Measurements from ENCODE around the gene PRKX.

Gene PRKX

GRCh38 chrX:3581609-3582108 lies 131.8 kb downstream of the PRKX start:
- H3K9me3 ChIP-seq (ENCODE audit: low read length) = no peaks in the 10 kb centered on the region
- H3K36me3 ChIP-seq (ENCODE audit: insufficient read depth, low read length) = no peaks in the 10 kb centered on the region
- H3K4me3 ChIP-seq (ENCODE audit: low read depth, low read length, poor library complexity, severe bottlenecking) = no peak overlapping the region
- TF ChIP-seq CTCF (IDR thresholded peaks at IDR 0.05; ENCODE audit: low read length) (no peak), EZH2 (IDR thresholded peaks at IDR 0.05; ENCODE audit: borderline replicate concordance, low read length) (no peak)
- H3K27ac ChIP-seq (ENCODE audit: low read depth, low read length, poor library complexity, severe bottlenecking) = no peak overlapping the region
- no peaks in the 10 kb centered on the region for H3K9me2 ChIP-seq (ENCODE audit: low read depth, low read length)
- H2AFZ ChIP-seq (ENCODE audit: low read length) = no peak overlapping the region
- no peaks in the 10 kb centered on the region for H3K79me2 ChIP-seq (ENCODE audit: insufficient read depth, low read length)
- no peak overlapping the region for H3K4me2 ChIP-seq (ENCODE audit: low read length)
- H3K27me3 ChIP-seq (ENCODE audit: insufficient read depth, low read length) = no peaks in the 10 kb centered on the region
- no peaks in the 10 kb centered on the region for H4K20me1 ChIP-seq (ENCODE audit: insufficient read depth, low read length)
- H3K4me1 ChIP-seq (ENCODE audit: insufficient read depth, low read length, severe bottlenecking) = no peaks in the 10 kb centered on the region
- H3K9ac ChIP-seq (ENCODE audit: low read length) = no peak overlapping the region
- no peaks in the 10 kb centered on the region for H3F3A ChIP-seq (ENCODE audit: insufficient read depth, low read length)

GRCh38 chrX:3577551-3577950 lies 135.9 kb downstream of the PRKX start:
- Histone ChIP-seq H3K27me3 (ENCODE audit: insufficient read depth, low read length) (no peaks in the 10 kb centered on the region), H3K36me3 (ENCODE audit: insufficient read depth, low read length) (no peaks in the 10 kb centered on the region), H3K27ac (ENCODE audit: low read depth, low read length, poor library complexity, severe bottlenecking) (no peak overlapping the region), H4K20me1 (ENCODE audit: insufficient read depth, low read length) (no peaks in the 10 kb centered on the region), H3K4me1 (ENCODE audit: insufficient read depth, low read length, severe bottlenecking) (no peaks in the 10 kb centered on the region), H3K4me2 (ENCODE audit: low read length) (no peak overlapping the region), H3K79me2 (ENCODE audit: insufficient read depth, low read length) (no peaks in the 10 kb centered on the region), H3K9me2 (ENCODE audit: low read depth, low read length) (no peaks in the 10 kb centered on the region), H3K9ac (ENCODE audit: low read length) (no peak overlapping the region), H3K4me3 (ENCODE audit: low read depth, low read length, poor library complexity, severe bottlenecking) (no peak overlapping the region), H3K9me3 (ENCODE audit: low read length) (no peaks in the 10 kb centered on the region), H3F3A (ENCODE audit: insufficient read depth, low read length) (no peaks in the 10 kb centered on the region), H2AFZ (ENCODE audit: low read length) (no peak overlapping the region)
- TF ChIP-seq CTCF (IDR thresholded peaks at IDR 0.05; ENCODE audit: low read length) (no peak), EZH2 (IDR thresholded peaks at IDR 0.05; ENCODE audit: borderline replicate concordance, low read length) (no peak)

DNA sequence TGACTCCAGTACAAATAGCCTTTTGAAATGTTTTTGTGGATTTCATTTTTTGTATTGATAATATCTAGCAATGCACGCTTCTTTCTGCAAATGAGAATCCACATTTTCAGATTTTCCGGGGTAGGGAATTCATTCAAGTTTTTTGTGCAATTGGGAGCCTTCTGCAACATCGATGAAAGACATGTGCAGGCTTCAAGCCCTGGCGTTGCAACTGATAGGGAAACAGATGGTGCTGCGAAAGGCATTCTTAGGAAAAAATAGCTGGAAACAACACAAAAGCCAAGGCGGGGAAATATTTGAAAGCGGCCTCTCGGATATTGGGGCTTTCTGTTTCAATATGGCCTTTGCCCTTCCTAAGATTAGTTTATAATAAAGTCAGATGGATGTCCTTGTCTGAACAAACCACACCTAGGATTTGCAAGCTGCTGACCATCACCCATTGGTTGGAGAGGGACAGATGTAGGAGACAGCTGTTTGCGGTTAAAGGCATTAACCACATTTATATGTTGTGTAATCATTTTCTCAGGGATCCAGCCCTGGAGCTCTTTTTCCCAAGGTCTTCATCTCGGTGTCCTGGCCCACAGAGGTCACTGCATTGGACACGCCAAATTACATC lies 136.5 kb downstream of the PRKX start:
- H3K36me3 ChIP-seq (ENCODE audit: insufficient read depth, low read length) = no peaks in the 10 kb centered on the region
- no peaks in the 10 kb centered on the region for H3F3A ChIP-seq (ENCODE audit: insufficient read depth, low read length)
- no peak overlapping the region for H3K4me2 ChIP-seq (ENCODE audit: low read length)
- H3K4me3 ChIP-seq (ENCODE audit: low read depth, low read length, poor library complexity, severe bottlenecking) = no peak overlapping the region
- H3K9ac ChIP-seq (ENCODE audit: low read length) = no peak overlapping the region
- H4K20me1 ChIP-seq (ENCODE audit: insufficient read depth, low read length) = no peaks in the 10 kb centered on the region
- no peaks in the 10 kb centered on the region for H3K27me3 ChIP-seq (ENCODE audit: insufficient read depth, low read length)
- H2AFZ ChIP-seq (ENCODE audit: low read length) = no peak overlapping the region
- no peaks in the 10 kb centered on the region for H3K4me1 ChIP-seq (ENCODE audit: insufficient read depth, low read length, severe bottlenecking)
- H3K9me2 ChIP-seq (ENCODE audit: low read depth, low read length) = no peaks in the 10 kb centered on the region
- no peak overlapping the region for H3K27ac ChIP-seq (ENCODE audit: low read depth, low read length, poor library complexity, severe bottlenecking)
- H3K79me2 ChIP-seq (ENCODE audit: insufficient read depth, low read length) = no peaks in the 10 kb centered on the region
- H3K9me3 ChIP-seq (ENCODE audit: low read length) = no peaks in the 10 kb centered on the region
- TF ChIP-seq EZH2 (IDR thresholded peaks at IDR 0.05; ENCODE audit: borderline replicate concordance, low read length) = no peak

DNA sequence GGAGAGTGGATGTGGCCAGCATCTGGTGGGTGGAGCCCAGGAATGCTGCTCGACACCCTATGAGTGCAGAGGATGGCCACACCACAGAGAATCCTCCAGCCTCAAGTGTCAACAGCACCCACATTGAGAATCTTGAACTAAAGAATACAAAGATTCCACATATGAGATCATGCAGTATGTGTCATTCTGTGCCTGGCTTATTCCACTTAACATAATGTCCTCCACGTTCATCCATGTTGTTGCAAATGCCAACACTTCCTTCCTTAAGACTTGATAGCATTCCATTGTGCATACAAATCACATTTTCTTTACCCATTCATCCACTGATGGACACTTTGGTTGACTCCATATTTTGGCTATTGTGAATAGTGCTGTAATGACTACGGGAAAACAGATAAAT lies 145.8 kb downstream of the PRKX start:
- TF ChIP-seq EZH2 (IDR thresholded peaks at IDR 0.05; ENCODE audit: borderline replicate concordance, low read length) (no peak), CTCF (IDR thresholded peaks at IDR 0.05; ENCODE audit: low read length) (no peak)

More for the DNA sequence above, 145.8 kb downstream of the PRKX start:
- H3K4me2 ChIP-seq (ENCODE audit: low read length) = no peak overlapping the region
- H4K20me1 ChIP-seq (ENCODE audit: insufficient read depth, low read length) = no peaks in the 10 kb centered on the region
- no peak overlapping the region for H3K9ac ChIP-seq (ENCODE audit: low read length)
- no peak overlapping the region for H3K27ac ChIP-seq (ENCODE audit: low read depth, low read length, poor library complexity, severe bottlenecking)
- H3K27me3 ChIP-seq (ENCODE audit: insufficient read depth, low read length) = no peaks in the 10 kb centered on the region
- H3K9me3 ChIP-seq (ENCODE audit: low read length) = no peaks in the 10 kb centered on the region
- H2AFZ ChIP-seq (ENCODE audit: low read length) = no peak overlapping the region
- no peak overlapping the region for H3K4me3 ChIP-seq (ENCODE audit: low read depth, low read length, poor library complexity, severe bottlenecking)
- no peaks in the 10 kb centered on the region for H3K4me1 ChIP-seq (ENCODE audit: insufficient read depth, low read length, severe bottlenecking)
- H3K9me2 ChIP-seq (ENCODE audit: low read depth, low read length) = no peaks in the 10 kb centered on the region
- no peaks in the 10 kb centered on the region for H3K36me3 ChIP-seq (ENCODE audit: insufficient read depth, low read length)
- H3F3A ChIP-seq (ENCODE audit: insufficient read depth, low read length) = no peaks in the 10 kb centered on the region
- H3K79me2 ChIP-seq (ENCODE audit: insufficient read depth, low read length) = no peaks in the 10 kb centered on the region
